Uterus (tissue), 2 donors: ENCODE results near the gene CDH6.

Experiments used
- POLR2A ChIP-seq, 2 donors: fragments of 450-650 bp; IDR thresholded peaks; one replicate each; pipeline ENCODE4 v1.6.1; 2016; ENCODE audit warnings: antibody characterized with exemption in 2 of 2, mild to moderate bottlenecking in 1 of 2, moderate library complexity in 1 of 2
- TF ChIP-seq, protein P1 (sequence below), 4 experiments: fragments of 200-600 bp in 2 of 4; fragments of 450-650 bp in 2 of 4; sonication (generic) in 2 of 4; IDR thresholded peaks; one replicate each; pipeline ENCODE4 v1.5.1; 2016 to 2019; ENCODE audit warnings: antibody characterized with exemption in 4 of 4, mild to moderate bottlenecking in 2 of 4, moderate library complexity in 1 of 4

GRCh38 chr5:31317665-31318064 lies 124.2 kb downstream of the CDH6 start:
- no peak for TF ChIP-seq POLR2A (IDR thresholded peaks at IDR 0.05)
- TF ChIP-seq, protein P1, sequence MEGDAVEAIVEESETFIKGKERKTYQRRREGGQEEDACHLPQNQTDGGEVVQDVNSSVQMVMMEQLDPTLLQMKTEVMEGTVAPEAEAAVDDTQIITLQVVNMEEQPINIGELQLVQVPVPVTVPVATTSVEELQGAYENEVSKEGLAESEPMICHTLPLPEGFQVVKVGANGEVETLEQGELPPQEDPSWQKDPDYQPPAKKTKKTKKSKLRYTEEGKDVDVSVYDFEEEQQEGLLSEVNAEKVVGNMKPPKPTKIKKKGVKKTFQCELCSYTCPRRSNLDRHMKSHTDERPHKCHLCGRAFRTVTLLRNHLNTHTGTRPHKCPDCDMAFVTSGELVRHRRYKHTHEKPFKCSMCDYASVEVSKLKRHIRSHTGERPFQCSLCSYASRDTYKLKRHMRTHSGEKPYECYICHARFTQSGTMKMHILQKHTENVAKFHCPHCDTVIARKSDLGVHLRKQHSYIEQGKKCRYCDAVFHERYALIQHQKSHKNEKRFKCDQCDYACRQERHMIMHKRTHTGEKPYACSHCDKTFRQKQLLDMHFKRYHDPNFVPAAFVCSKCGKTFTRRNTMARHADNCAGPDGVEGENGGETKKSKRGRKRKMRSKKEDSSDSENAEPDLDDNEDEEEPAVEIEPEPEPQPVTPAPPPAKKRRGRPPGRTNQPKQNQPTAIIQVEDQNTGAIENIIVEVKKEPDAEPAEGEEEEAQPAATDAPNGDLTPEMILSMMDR (IDR thresholded peaks at IDR 0.05): no peak
